Stimulated activated CD8-positive, alpha-beta memory T cell treated with anti-CD3 and anti-CD28 coated beads, Interleukin-12 subunit alpha, Interleukin-12 subunit beta, amount 100 ng/mL, for 1 hour (primary cell): ENCODE data around the gene RPS27.
"Not testable (repeated sequence)": the region's sequence is repeated elsewhere in the genome, so short reads cannot be mapped to it uniquely, and the experiment has no call there.

Experiments used
- DNase-seq: peaks from one replicate; pipeline ENCODE4 v3.0.0-alpha.2; 2020; ENCODE audit warnings: low read depth

The RPS27 gene

GRCh38 chr1:153961421-153961820 is 29.1 kb upstream of the RPS27 start:
- DNase-seq: no peak

- no peak for DNase-seq
Measured at GRCh38 chr1:153962088-153963029, 28.2 kb upstream of the RPS27 start.

DNA sequence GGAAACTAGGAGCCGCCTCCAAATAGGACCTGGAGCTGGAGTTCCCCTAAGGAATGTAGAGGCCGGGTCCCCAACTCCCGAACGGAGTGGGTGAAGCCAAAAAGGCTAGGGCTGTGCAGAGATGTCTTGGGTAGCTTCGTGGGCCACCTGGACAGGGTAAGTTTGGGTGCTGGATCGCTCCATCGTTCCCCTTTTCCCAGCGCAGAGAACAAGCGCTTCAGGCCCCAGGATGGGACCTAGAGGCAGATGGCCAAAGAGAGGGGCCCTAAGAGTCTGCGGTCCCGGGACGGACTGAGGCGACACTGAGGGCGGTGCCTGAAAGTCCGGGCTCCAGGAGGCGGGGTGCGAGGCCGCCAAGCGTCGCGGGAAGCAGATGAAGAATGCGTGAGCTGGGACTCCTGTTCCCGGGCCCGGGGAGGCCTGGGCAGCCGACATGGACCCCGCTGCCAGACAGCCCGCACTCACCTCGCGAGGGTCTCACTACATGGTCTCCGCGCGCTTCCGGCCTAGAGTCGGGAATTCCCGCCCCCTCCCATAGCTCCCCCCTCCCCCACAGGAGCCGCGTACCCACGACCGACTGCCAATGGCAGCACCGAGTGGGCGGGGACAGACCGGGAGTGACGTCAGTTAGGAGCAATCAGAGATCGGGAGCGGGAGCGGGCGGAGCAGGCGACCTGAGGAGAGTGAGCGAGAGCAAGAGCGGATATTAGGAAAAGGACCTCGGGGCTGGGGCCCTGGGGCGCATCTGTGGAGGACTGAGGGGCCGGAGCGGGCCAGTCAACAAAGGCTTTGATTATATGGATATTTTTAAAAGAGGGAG is 27.3 kb upstream of the RPS27 start, which contains the start of gene SLC39A1:
Gene SLC39A1, minus strand, starts transcription at position 508 of the 820 bp plus-strand sequence. CDS start 822 bp downstream, outside the sequence.
- peak; percentile 90 for DNase-seq

- DNase-seq: no peak
Measured at GRCh38 chr1:153963850-153964331, 26.7 kb upstream of the RPS27 start.

DNA sequence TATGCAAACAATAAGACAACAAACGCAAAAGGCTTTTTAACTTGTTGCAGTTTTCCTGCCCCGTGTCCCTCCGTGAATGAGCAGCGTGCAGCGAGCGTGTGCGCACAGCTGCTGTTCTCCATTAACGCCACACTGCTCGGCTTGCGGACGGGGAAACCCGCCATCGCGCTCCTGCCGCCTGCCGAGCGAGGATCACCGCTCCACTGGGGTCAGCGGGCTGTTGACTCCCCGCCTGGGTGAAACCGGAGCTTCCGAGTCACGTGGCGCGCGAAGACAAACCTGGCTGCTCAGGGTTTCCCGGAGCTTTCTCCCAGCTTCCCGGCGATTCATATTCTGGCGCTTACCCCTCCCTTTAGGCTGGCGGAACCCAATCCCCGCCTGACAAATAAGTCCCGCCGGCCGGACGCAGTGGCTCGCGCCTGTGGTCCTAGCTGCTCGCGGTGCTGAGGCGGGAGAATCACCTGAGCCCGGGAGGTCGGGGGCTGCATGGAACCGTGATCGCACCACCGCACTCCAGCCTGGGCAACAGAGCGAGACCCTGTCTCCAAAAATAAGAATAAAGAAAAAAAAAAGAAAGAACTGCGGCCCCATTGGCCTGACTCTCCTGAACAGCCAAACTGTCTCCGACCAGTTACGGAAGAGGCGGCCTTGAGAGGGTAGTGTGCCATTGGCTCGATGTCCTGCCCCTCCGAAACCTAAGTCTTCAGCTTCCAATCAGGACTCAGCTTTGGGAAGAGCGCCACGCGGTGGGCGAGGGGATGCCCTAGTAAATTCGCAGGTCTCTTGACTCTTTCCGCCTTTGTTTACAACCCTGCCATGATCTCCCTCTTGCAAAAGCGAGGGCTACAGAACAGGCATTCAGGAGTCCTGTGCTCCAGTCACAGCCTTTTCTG is 23.2 kb upstream of the RPS27 start, which contains the start of gene CREB3L4:
Gene CREB3L4, plus strand, starts transcription at position 796 of the 893 bp plus-strand sequence. CDS start 624 bp downstream, outside the sequence.
- peak; percentile 67 for DNase-seq

GRCh38 chr1:153968000-153968363 is 22.6 kb upstream of the RPS27 start:
- no peak for DNase-seq

DNA sequence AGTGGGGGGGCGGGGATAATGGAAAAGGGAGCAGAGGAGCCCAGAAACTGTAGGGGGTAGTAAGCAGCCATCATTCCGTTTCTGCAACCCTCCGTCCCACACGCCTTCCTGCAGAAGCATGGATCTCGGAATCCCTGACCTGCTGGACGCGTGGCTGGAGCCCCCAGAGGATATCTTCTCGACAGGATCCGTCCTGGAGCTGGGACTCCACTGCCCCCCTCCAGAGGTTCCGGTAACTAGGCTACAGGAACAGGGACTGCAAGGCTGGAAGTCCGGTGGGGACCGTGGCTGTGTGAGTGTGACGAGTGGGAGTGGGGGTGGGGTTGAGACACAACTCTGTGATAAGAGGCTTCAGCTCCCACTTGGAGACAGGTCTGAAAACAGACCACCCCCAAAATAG is 22.2 kb upstream of the RPS27 start:
- no peak for DNase-seq

- no peak for DNase-seq
Measured at GRCh38 chr1:153968972-153969371, 21.6 kb upstream of the RPS27 start.

GRCh38 chr1:153970346-153970745 is 20.2 kb upstream of the RPS27 start:
- no peak for DNase-seq

- DNase-seq: no peak
Measured at GRCh38 chr1:153973071-153973470, 17.5 kb upstream of the RPS27 start.

GRCh38 chr1:153973525-153973924 is 17.0 kb upstream of the RPS27 start:
- no peak for DNase-seq

GRCh38 chr1:153976819-153977249 is 13.7 kb upstream of the RPS27 start:
- DNase-seq: no peak

DNA sequence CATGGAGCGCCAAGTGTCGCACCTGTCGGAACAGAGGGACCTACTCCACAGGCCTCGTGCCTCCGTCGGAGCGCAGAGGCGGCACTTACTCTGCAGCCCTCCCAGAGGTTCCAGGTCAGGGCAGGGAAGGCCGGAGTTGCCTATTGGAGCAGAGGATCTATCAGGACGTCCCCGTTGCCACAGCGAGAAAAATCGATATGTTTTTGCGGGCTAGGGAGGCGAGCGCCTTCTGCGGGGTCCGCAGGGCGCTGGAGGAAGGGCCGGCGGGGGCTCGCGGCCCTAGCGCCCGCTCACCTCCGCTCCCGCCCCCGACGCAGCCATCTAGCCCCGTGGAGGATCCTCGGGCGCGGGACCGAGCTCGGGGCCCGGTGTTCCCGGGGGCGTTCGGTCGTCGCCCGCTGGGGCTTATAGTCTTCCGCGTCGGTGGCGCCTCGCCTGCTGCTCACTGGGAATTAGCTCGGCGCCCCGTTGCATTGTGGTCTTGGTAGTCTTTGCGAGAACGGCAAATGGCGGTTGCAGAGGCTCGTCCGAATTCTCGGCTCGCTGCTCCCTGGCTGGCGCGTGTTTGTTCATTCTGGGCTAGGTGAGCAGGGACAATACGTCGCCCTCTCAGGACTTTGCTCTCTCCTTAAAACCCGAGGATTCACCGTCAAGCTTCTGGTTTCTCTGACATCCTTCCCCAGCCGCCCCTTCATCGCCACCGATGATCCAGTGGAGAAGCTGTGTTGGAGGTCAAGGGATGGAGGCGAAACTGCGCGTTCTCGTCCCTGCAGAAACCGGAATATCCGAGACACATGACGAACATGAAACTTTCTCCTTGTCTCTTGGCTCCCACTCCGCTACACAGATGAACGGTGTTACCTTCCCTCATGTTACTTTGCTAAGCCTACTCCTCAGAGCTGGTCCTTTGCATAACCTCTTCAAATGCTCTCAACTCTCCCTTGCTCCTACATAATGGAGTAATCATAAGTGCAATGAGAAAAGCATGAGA is 13.0 kb upstream of the RPS27 start, which contains the start of gene JTB:
Gene JTB, minus strand, starts transcription at position 425 of the 991 bp plus-strand sequence. Its CDS starts 422 bp downstream, at position 3.
- DNase-seq: peak; percentile 78

- DNase-seq: no peak
Measured at GRCh38 chr1:153978274-153978909, 12.2 kb upstream of the RPS27 start.

GRCh38 chr1:153979091-153979490 is 11.5 kb upstream of the RPS27 start:
- not testable (repeated sequence) for DNase-seq

DNA sequence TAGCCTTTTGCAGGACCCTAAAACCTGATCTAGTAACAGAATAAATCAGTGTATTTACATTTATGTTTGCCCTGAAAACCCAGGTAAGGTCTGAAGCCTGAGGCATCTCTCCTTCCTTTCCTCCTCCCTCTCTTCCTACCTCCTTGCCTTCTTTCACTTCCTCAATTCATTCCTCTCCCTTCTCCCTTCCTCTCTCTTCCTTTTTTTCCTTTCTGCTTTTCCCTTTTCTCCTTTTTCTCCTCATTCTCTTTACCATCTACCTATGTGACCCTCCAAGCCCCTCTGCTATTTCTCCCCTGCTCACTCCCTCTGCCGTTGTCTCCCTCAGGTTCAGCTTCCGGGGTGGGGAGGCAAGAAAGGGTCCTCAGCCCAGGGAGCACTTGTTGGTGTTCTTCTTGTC is 8.8 kb upstream of the RPS27 start:
- not testable (repeated sequence) for DNase-seq

GRCh38 chr1:153984123-153984894 is 6.3 kb upstream of the RPS27 start:
- no peak for DNase-seq

GRCh38 chr1:153985341-153985912 is 5.1 kb upstream of the RPS27 start:
- DNase-seq: no peak
